ENCODE measurements around the gene KHK. TPM values are rescaled to one million over a fixed set of nuclear protein-coding genes. Genes with fewer than 3 reads are reported as not detected.
A peak's percentile ranks its signal among the peaks of the same experiment; 100 is the strongest.

Gene KHK
- total and polyA plus RNA-seq, 9 of the 15 experiments (the other 6 are each of a cell fraction or from before 2014, with no cell fraction given) = 1.5 to 10.7 (median 5.2) TPM

DNA sequence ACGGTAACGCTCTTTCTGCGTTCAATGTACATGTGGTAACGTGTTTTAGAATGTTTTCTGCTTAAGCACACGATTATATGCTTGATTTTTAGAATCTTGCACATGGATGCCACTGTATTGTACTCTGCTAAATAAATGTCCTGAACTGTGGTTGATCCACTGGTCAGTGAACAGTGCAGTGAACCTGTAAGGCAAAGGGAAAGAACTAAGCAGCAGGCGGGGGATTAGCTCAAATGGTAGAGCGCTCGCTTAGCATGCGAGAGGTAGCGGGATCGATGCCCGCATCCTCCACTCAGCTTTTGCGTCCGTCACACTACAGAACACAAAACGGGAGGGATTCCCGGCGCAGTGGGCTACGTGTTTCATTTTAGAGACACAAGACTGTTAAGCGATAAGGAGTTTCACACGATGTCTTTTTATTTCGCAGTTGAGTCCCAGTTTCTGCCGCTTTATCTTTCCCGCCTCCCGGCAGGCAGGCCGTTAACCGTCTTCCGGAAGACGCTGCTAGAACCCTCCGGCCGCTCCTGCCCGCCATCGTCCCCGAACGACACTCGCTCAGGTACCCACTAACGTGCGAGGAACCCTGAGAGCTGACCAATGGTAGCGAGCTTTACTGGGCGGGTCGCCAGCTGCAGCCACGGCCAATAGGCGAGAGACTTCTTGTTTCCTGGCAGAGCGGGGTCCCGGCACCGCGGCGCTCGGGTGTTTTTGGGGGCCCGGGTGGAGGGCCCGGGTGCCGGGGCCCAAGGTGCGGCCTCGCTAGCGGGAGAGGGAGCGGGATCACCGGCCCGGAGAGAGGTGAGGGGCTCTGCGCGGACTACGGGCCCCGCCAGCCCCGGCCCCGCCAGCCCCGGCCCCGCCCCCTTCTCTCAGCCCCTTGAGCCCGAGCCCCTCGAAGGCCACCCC, 35.3 kb upstream of the KHK start, which contains the start of gene AGBL5 (continued):
- TF ChIP-seq ERF (CRISPR knock-in tag; IDR thresholded peaks at IDR 0.05) (peak; percentile 78; the same call in 1 of the 2 replicates), BDP1 (IDR thresholded peaks at IDR 0.05; ENCODE audit: insufficient read depth, insufficient read length) (peak; percentile 97), CREB1 (IDR thresholded peaks at IDR 0.05) (peak; percentile 18; the same call in 1 of the 2 replicates), CREB1 (CRISPR knock-in tag; IDR thresholded peaks at IDR 0.05) (peak; percentile 66; the same call in 1 of the 2 replicates), NBN (IDR thresholded peaks at IDR 0.05; ENCODE audit: low read depth) (peak; percentile 92; the same call in 1 of the 2 replicates), KLF1 (tag; IDR thresholded peaks at IDR 0.05) (0 out of 2 replicates have a peak, but pooled peaks have one; percentile 31), NFIC (IDR thresholded peaks at IDR 0.05) (peak; percentile 71), RHOXF2B (CRISPR knock-in tag; conservative IDR thresholded peaks at IDR 0.05) (0 out of 2 replicates have a peak, but pooled peaks have one; percentile 27), NEUROD1 (IDR thresholded peaks at IDR 0.05; ENCODE audit: borderline replicate concordance, low read depth, low read length, partially characterized antibody) (peak; percentile 74), ZBTB8A (IDR thresholded peaks at IDR 0.05; ENCODE audit: partially characterized antibody) (peak; percentile 82), SP1 (CRISPR knock-in tag; IDR thresholded peaks at IDR 0.05) (peak; percentile 92), SOX6 (IDR thresholded peaks at IDR 0.05) (peak; percentile 14), TEAD1 (CRISPR knock-in tag; IDR thresholded peaks at IDR 0.05) (peak in 1 of 2 experiments; percentile 32; a peak in 2 of 4 replicates), DPF2 (IDR thresholded peaks at IDR 0.05) (peak; percentile 70)
- TF ChIP-seq, protein P1, sequence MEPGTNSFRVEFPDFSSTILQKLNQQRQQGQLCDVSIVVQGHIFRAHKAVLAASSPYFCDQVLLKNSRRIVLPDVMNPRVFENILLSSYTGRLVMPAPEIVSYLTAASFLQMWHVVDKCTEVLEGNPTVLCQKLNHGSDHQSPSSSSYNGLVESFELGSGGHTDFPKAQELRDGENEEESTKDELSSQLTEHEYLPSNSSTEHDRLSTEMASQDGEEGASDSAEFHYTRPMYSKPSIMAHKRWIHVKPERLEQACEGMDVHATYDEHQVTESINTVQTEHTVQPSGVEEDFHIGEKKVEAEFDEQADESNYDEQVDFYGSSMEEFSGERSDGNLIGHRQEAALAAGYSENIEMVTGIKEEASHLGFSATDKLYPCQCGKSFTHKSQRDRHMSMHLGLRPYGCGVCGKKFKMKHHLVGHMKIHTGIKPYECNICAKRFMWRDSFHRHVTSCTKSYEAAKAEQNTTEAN (CRISPR knock-in tag; IDR thresholded peaks at IDR 0.05) = peak; percentile 84; the same call in 1 of the 2 replicates
- TF ChIP-seq, protein P2, sequence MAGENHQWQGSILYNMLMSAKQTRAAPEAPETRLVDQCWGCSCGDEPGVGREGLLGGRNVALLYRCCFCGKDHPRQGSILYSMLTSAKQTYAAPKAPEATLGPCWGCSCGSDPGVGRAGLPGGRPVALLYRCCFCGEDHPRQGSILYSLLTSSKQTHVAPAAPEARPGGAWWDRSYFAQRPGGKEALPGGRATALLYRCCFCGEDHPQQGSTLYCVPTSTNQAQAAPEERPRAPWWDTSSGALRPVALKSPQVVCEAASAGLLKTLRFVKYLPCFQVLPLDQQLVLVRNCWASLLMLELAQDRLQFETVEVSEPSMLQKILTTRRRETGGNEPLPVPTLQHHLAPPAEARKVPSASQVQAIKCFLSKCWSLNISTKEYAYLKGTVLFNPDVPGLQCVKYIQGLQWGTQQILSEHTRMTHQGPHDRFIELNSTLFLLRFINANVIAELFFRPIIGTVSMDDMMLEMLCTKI (IDR thresholded peaks at IDR 0.05; ENCODE audit: partially characterized antibody) = no peak
- TF ChIP-seq, protein P3, sequence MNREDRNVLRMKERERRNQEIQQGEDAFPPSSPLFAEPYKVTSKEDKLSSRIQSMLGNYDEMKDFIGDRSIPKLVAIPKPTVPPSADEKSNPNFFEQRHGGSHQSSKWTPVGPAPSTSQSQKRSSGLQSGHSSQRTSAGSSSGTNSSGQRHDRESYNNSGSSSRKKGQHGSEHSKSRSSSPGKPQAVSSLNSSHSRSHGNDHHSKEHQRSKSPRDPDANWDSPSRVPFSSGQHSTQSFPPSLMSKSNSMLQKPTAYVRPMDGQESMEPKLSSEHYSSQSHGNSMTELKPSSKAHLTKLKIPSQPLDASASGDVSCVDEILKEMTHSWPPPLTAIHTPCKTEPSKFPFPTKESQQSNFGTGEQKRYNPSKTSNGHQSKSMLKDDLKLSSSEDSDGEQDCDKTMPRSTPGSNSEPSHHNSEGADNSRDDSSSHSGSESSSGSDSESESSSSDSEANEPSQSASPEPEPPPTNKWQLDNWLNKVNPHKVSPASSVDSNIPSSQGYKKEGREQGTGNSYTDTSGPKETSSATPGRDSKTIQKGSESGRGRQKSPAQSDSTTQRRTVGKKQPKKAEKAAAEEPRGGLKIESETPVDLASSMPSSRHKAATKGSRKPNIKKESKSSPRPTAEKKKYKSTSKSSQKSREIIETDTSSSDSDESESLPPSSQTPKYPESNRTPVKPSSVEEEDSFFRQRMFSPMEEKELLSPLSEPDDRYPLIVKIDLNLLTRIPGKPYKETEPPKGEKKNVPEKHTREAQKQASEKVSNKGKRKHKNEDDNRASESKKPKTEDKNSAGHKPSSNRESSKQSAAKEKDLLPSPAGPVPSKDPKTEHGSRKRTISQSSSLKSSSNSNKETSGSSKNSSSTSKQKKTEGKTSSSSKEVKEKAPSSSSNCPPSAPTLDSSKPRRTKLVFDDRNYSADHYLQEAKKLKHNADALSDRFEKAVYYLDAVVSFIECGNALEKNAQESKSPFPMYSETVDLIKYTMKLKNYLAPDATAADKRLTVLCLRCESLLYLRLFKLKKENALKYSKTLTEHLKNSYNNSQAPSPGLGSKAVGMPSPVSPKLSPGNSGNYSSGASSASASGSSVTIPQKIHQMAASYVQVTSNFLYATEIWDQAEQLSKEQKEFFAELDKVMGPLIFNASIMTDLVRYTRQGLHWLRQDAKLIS (CRISPR knock-in tag; IDR thresholded peaks at IDR 0.05) = peak; percentile 87; the same call in 1 of the 2 replicates
- TF ChIP-seq, protein P4, sequence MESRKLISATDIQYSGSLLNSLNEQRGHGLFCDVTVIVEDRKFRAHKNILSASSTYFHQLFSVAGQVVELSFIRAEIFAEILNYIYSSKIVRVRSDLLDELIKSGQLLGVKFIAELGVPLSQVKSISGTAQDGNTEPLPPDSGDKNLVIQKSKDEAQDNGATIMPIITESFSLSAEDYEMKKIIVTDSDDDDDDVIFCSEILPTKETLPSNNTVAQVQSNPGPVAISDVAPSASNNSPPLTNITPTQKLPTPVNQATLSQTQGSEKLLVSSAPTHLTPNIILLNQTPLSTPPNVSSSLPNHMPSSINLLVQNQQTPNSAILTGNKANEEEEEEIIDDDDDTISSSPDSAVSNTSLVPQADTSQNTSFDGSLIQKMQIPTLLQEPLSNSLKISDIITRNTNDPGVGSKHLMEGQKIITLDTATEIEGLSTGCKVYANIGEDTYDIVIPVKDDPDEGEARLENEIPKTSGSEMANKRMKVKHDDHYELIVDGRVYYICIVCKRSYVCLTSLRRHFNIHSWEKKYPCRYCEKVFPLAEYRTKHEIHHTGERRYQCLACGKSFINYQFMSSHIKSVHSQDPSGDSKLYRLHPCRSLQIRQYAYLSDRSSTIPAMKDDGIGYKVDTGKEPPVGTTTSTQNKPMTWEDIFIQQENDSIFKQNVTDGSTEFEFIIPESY (CRISPR knock-in tag; IDR thresholded peaks at IDR 0.05) = peak; percentile 17; the same call in 1 of the 2 replicates
